DOHH2 (cell line): ENCODE results near the gene RBM47.

Experiments used
- H3F3A ChIP-seq: fragments of 200-600 bp; sonication (generic), shearing (Covaris generic); 2 replicates; pipeline ENCODE4 v1.6.0; 2016; ENCODE audit warnings: antibody characterized with exemption, mild to moderate bottlenecking; ENCODE audit not compliant: control insufficient read depth, insufficient read depth
- H3K27ac ChIP-seq: fragments of 200-600 bp; sonication (generic); 2 replicates; pipeline ENCODE4 v1.5.1; 2014; ENCODE audit warnings: low read depth, mild to moderate bottlenecking, low read length, moderate library complexity
- H3K27me3 ChIP-seq: fragments of 200-600 bp; sonication (generic); 2 replicates; pipeline ENCODE4 v1.6.1; 2014; ENCODE audit warnings: mild to moderate bottlenecking, low read length, mixed read lengths; ENCODE audit not compliant: control insufficient read depth
- H3K36me3 ChIP-seq: fragments of 200-600 bp; sonication (generic); 2 replicates; pipeline ENCODE4 v1.6.1; 2014; ENCODE audit warnings: mild to moderate bottlenecking, low read length, moderate library complexity, mixed read lengths; ENCODE audit not compliant: control insufficient read depth
- H3K4me1 ChIP-seq: fragments of 200-600 bp; sonication (generic); 2 replicates; pipeline ENCODE4 v1.6.1; 2014; ENCODE audit warnings: mild to moderate bottlenecking, low read length, mixed read lengths; ENCODE audit not compliant: control insufficient read depth
- H3K4me2 ChIP-seq: fragments of 200-600 bp; sonication (generic); 2 replicates; pipeline ENCODE4 v1.6.0; 2014; ENCODE audit warnings: mild to moderate bottlenecking, low read length, moderate library complexity
- H3K4me3 ChIP-seq: fragments of 200-600 bp; sonication (generic); 2 replicates; pipeline ENCODE4 v1.5.1; 2014; ENCODE audit warnings: mild to moderate bottlenecking, low read length, mixed read lengths
- H3K79me2 ChIP-seq: fragments of 200-600 bp; sonication (generic); 2 replicates; pipeline ENCODE4 v1.6.1; 2014; ENCODE audit warnings: mild to moderate bottlenecking, low read length, mixed read lengths; ENCODE audit not compliant: control insufficient read depth
- H3K9me2 ChIP-seq: fragments of 200-600 bp; sonication (generic); replicated peaks from 2 replicates; pipeline ENCODE4 v1.6.1; 2014; ENCODE audit warnings: mild to moderate bottlenecking, low read length, mixed read lengths; ENCODE audit not compliant: control insufficient read depth
- H3K9me3 ChIP-seq: fragments of 200-600 bp; sonication (generic); 2 replicates; pipeline ENCODE4 v1.6.1; 2014; ENCODE audit warnings: antibody characterized with exemption, low read length, mixed read lengths; ENCODE audit not compliant: control insufficient read depth, insufficient read depth
- H4K20me1 ChIP-seq: fragments of 200-600 bp; sonication (generic); 2 replicates; pipeline ENCODE4 v1.6.0; 2014; ENCODE audit warnings: low read depth, mild to moderate bottlenecking, antibody characterized with exemption, low read length, moderate library complexity; ENCODE audit not compliant: control insufficient read depth, insufficient read depth
- EZH2phosphoT487 ChIP-seq: fragments of 200-600 bp; sonication (generic); IDR thresholded peaks from 2 replicates; pipeline ENCODE4 v1.6.1; 2017; ENCODE audit warnings: borderline replicate concordance, mild to moderate bottlenecking, antibody characterized with exemption, low read length, moderate library complexity, mixed read lengths
- TF ChIP-seq, protein P1 (sequence below): fragments of 200-600 bp; sonication (generic); IDR thresholded peaks from one replicate; pipeline ENCODE4 v1.5.1; 2014; ENCODE audit warnings: antibody characterized with exemption, mild to moderate bottlenecking, low read depth, low read length; ENCODE audit not compliant: poor library complexity, severe bottlenecking

Gene RBM47

GRCh38 chr4:40489961-40490360 lies 139.7 kb downstream of the RBM47 start:
- H3K4me1 ChIP-seq, result no peaks in the 10 kb centered on the region
- no peaks in the 10 kb centered on the region for H3K79me2 ChIP-seq

GRCh38 chr4:40486534-40486933 lies 143.1 kb downstream of the RBM47 start:
- no peaks in the 10 kb centered on the region for H3K9me3 ChIP-seq
- peaks cover 9% of the 10 kb centered on the region for H3K27me3 ChIP-seq
- H4K20me1 ChIP-seq, result no peaks in the 10 kb centered on the region
- H3F3A ChIP-seq, result no peaks in the 10 kb centered on the region
- no peaks in the 10 kb centered on the region for H3K79me2 ChIP-seq
- no peaks in the 10 kb centered on the region for H3K9me2 ChIP-seq
- no peak overlapping the region for H3K4me2 ChIP-seq
- no peak overlapping the region for H3K4me3 ChIP-seq
- H3K4me1 ChIP-seq, result no peaks in the 10 kb centered on the region
- no peaks in the 10 kb centered on the region for H3K36me3 ChIP-seq
- no peak overlapping the region for H3K27ac ChIP-seq
- TF ChIP-seq, protein P1, sequence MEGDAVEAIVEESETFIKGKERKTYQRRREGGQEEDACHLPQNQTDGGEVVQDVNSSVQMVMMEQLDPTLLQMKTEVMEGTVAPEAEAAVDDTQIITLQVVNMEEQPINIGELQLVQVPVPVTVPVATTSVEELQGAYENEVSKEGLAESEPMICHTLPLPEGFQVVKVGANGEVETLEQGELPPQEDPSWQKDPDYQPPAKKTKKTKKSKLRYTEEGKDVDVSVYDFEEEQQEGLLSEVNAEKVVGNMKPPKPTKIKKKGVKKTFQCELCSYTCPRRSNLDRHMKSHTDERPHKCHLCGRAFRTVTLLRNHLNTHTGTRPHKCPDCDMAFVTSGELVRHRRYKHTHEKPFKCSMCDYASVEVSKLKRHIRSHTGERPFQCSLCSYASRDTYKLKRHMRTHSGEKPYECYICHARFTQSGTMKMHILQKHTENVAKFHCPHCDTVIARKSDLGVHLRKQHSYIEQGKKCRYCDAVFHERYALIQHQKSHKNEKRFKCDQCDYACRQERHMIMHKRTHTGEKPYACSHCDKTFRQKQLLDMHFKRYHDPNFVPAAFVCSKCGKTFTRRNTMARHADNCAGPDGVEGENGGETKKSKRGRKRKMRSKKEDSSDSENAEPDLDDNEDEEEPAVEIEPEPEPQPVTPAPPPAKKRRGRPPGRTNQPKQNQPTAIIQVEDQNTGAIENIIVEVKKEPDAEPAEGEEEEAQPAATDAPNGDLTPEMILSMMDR, result no peak
- TF ChIP-seq EZH2phosphoT487, result no peak

More at GRCh38 chr4:40489961-40490360, 139.7 kb downstream of the RBM47 start:
- no peak for TF ChIP-seq EZH2phosphoT487
- TF ChIP-seq, protein P1, result no peak
- Histone ChIP-seq H3K9me3 (no peaks in the 10 kb centered on the region), H3F3A (no peaks in the 10 kb centered on the region), H3K27ac (no peak overlapping the region), H3K27me3 (peaks cover 12% of the 10 kb centered on the region), H4K20me1 (no peaks in the 10 kb centered on the region), H3K4me2 (no peak overlapping the region), H3K36me3 (no peaks in the 10 kb centered on the region), H3K9me2 (no peaks in the 10 kb centered on the region), H3K4me3 (no peak overlapping the region)

DNA sequence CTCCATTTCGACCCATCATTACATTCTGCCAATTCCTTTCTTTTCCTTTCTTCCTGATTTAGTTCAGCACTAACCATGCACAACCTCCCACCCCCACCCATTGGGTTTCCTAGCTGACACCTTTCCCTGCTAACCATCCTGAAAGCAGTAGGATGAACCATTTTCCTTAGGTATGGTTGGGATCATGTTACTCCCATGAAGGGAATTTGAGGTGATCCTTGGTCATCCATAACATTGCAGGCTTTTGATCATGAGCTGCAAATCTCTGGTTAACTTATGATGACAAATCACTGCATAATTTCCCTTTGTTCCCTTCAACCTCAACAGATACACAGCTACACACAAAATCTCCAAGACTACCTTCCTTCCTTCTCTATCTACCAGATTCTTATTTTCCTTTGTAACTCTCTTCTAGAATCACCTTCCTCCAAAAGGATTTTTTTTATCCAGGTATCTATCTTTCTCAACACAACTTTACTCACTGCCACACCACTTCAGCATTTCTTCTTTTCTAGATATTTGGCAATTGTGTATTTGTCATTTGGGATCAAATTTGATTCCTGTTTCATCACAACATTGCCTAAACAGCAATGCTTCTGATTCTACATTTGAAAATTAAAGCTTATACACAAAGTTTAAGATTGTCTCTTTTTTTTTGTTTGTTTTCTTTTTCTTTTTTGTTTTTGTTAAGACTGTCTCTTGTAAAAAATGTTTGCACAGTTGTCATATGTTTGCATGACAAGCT lies 145.1 kb downstream of the RBM47 start:
- H3K4me2 ChIP-seq, result no peak overlapping the region
- H3K4me3 ChIP-seq, result no peak overlapping the region
- H3K27me3 ChIP-seq, result peaks cover 9% of the 10 kb centered on the region; the same call in 1 of the 2 replicates
- H3K4me1 ChIP-seq, result no peaks in the 10 kb centered on the region
- H3K79me2 ChIP-seq, result no peaks in the 10 kb centered on the region
- H3K36me3 ChIP-seq, result no peaks in the 10 kb centered on the region
- H3K27ac ChIP-seq, result no peak overlapping the region
- H3F3A ChIP-seq, result no peaks in the 10 kb centered on the region
- no peaks in the 10 kb centered on the region for H3K9me3 ChIP-seq
- H3K9me2 ChIP-seq, result no peaks in the 10 kb centered on the region
- H4K20me1 ChIP-seq, result no peaks in the 10 kb centered on the region
- no peak for TF ChIP-seq EZH2phosphoT487
- TF ChIP-seq, protein P1, result no peak
